ENCODE measurements around the gene LIPA. TPM values are rescaled to one million over a fixed set of nuclear protein-coding genes. Genes with fewer than 3 reads are reported as not detected.
A peak's percentile ranks its signal among the peaks of the same experiment; 100 is the strongest.

Gene LIPA
- total and polyA plus RNA-seq, 9 donors, result 26.6 to 191 (median 36.1) TPM

DNA sequence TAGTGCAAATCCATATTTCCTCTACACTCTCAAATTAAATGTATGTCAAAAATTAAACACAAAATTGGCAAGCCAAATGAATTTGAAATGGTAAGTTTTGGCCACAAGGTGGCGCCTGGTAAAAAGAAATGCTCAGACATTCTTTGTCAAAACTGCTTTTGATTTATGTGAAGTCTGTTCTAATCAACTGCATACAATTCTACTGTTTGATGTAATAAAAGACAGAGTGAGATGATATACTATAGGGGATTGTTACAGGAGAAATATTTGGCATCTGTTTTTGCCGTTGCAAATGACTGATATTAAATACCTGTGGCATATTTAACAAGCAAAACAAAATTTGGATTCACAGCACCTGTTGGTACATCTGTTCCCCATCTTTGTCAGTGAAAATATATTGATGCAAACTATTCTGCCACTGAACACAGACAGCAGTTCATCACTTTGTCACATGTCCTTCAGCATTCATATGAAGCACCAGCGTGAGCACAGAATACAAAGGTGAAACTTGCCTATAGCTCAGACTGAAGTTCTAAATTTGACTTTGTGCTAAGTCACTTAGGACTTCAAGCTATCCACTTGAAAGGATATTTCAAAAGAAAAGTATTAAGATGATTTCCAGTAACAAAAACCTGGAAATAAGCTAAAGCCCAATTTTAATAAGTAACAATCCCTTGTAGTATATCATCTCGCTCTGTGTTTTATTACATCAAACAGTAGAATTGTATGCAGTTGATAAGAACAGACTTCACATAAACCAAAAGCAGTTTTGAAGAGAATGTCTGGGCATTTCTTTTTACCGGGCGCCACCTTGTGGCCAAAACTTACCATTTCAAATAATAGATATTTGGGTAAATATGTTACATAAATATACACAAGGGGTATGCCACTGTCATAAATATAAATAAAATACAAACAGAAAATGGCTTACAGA is 34.3 kb downstream of the LIPA start:
- H3K4me3 ChIP-seq, result no peak overlapping the region
- 2 to 4% (median 4%) methylated on average over 6 of the region's 6 CpGs for WGBS, 3 donors
- DNase-seq, result peak; percentile 33 to 75 (median 62)
- no peaks in the 10 kb centered on the region for H3K9me3 ChIP-seq
- no peaks in the 10 kb centered on the region for H3K27me3 ChIP-seq
- no peaks in the 10 kb centered on the region for H3K36me3 ChIP-seq
- H3K27ac ChIP-seq, result peak overlapping the region in 1 of 2 donors; percentile 53
- TF ChIP-seq POLR2A (IDR thresholded peaks at IDR 0.05), result no peak
- TF ChIP-seq EP300 (IDR thresholded peaks at IDR 0.05), result no peak
- TF ChIP-seq, protein P1, sequence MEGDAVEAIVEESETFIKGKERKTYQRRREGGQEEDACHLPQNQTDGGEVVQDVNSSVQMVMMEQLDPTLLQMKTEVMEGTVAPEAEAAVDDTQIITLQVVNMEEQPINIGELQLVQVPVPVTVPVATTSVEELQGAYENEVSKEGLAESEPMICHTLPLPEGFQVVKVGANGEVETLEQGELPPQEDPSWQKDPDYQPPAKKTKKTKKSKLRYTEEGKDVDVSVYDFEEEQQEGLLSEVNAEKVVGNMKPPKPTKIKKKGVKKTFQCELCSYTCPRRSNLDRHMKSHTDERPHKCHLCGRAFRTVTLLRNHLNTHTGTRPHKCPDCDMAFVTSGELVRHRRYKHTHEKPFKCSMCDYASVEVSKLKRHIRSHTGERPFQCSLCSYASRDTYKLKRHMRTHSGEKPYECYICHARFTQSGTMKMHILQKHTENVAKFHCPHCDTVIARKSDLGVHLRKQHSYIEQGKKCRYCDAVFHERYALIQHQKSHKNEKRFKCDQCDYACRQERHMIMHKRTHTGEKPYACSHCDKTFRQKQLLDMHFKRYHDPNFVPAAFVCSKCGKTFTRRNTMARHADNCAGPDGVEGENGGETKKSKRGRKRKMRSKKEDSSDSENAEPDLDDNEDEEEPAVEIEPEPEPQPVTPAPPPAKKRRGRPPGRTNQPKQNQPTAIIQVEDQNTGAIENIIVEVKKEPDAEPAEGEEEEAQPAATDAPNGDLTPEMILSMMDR (IDR thresholded peaks at IDR 0.05), result peak; percentile 61 to 86 (median 78)
- H3K4me1 ChIP-seq (ENCODE audit: insufficient read depth), result peaks cover 2% of the 10 kb centered on the region
- intact Hi-C loops (cut with DNase I), result loop anchor here (5.0 to 10.0 kb wide), 4 partner anchors 193 to 383 kb away; no protein-coding TSS in a partner anchor

DNA sequence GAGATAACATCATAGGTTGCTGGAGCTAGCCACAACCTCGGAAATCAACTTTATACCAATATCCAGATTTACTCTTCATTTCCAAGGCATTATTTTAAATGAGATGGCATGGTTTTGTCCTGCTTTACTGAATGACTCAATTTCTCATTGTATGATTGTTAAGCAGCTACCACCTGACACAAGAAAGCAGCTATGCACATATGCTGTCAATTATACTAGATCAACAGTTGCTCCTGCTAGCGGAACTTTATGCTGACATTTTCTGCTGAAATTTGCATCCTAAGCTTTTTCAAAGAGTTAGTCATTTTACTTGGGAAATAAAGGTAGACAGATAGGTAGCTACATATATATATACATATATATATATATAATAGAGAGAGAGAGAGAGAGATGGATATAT is 35.5 kb downstream of the LIPA start:
- Histone ChIP-seq H3K27ac (no peak overlapping the region), H3K27me3 (no peaks in the 10 kb centered on the region), H3K4me3 (no peak overlapping the region), H3K36me3 (no peaks in the 10 kb centered on the region), H3K4me1 (ENCODE audit: insufficient read depth) (peaks cover 2% of the 10 kb centered on the region), H3K9me3 (no peaks in the 10 kb centered on the region)
- WGBS, 3 donors, result 94 to 96% (median 96%) methylated on average over 2 of the region's 2 CpGs
- intact Hi-C loops (cut with DNase I), result loop anchor here (5.0 to 10.0 kb wide), 4 partner anchors 191 to 381 kb away; no protein-coding TSS in a partner anchor
- TF ChIP-seq EP300 (IDR thresholded peaks at IDR 0.05), result no peak
- TF ChIP-seq, protein P1 (IDR thresholded peaks at IDR 0.05), result no peak
- TF ChIP-seq POLR2A (IDR thresholded peaks at IDR 0.05), result no peak
- no peak for DNase-seq

DNA sequence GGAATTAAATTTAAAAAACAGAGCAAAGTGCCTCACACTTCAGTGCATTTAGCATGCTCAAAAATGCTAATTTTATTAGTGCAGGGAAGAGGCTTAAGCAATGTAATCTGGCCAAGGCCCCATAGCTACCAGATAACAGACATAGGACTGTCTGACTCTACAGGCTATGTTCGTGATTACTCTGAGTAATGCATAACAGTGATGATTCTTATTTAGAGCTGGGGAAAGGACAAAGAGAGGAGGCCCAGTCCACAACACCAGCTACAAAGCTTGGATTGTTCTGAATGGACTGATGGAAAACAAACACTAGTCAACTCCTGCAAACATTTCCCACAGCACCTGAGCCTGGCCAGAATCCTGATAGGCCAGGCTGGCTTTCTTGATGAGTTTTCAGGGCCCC is 36.1 kb downstream of the LIPA start:
- Histone ChIP-seq H3K27ac (no peak overlapping the region), H3K9me3 (no peaks in the 10 kb centered on the region), H3K4me3 (no peak overlapping the region), H3K4me1 (ENCODE audit: insufficient read depth) (peaks cover 2% of the 10 kb centered on the region), H3K36me3 (no peaks in the 10 kb centered on the region), H3K27me3 (no peaks in the 10 kb centered on the region)
- TF ChIP-seq, protein P1 (IDR thresholded peaks at IDR 0.05), result no peak
- TF ChIP-seq POLR2A (IDR thresholded peaks at IDR 0.05) (no peak), EP300 (IDR thresholded peaks at IDR 0.05) (no peak)
- WGBS, 3 donors, result 37 to 62% (median 44%) methylated on average over 1 of the region's 1 CpG
- no peak for DNase-seq
- intact Hi-C loops (cut with DNase I), result loop anchor here (5.0 to 10.0 kb wide), 4 partner anchors 191 to 381 kb away; no protein-coding TSS in a partner anchor

DNA sequence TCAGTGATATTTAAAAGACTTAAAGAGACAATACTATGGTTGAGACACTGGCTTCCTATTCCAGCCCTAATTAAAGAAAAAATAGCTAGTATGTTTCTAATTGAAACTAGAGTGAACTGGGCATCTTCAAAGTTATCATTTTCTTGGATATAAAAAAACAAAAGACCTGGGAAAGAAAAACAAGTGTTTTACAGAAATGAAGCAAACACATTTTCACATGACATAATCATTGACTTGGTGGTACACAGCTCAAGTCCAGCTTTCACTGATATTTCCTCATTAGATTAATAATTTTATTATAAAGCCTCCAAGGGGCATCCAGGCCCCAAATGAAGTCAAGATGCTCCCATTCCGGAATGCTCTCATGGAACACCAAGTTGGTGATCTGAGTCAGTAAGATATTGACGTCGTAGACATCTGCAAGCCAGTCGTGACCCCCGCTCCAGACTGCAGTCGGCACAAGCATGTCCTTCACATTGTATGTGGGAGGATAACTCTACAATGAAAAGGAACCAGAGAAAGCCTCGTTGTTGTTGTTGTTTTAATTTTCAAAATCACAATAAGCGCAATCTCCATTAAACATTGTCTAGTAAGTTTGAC is 36.9 kb downstream of the LIPA start:
- TF ChIP-seq POLR2A (IDR thresholded peaks at IDR 0.05), result no peak
- TF ChIP-seq, protein P1 (IDR thresholded peaks at IDR 0.05), result no peak
- TF ChIP-seq EP300 (IDR thresholded peaks at IDR 0.05), result no peak
- 39 to 74% (median 47%) methylated on average over 8 of the region's 8 CpGs for WGBS, 3 donors

More for the DNA sequence above, 36.9 kb downstream of the LIPA start:
- Histone ChIP-seq H3K36me3 (no peaks in the 10 kb centered on the region), H3K4me3 (no peak overlapping the region), H3K27ac (no peak overlapping the region), H3K27me3 (no peaks in the 10 kb centered on the region), H3K9me3 (no peaks in the 10 kb centered on the region), H3K4me1 (ENCODE audit: insufficient read depth) (peaks cover 2% of the 10 kb centered on the region)
- no peak for DNase-seq
- intact Hi-C loops (cut with DNase I), result loop anchor here (5.0 to 10.0 kb wide), 6 partner anchors 182 to 380 kb away; no protein-coding TSS in a partner anchor
